GM12864 (cell line): ENCODE results near the gene B4GALT3.
A peak's percentile ranks its signal among the peaks of the same experiment; 100 is the strongest.
"Not testable (repeated sequence)": the region's sequence is repeated elsewhere in the genome, so short reads cannot be mapped to it uniquely, and the experiment has no call there.

Experiments
- DNase-seq: peaks from one replicate; pipeline ENCODE4 v3.0.0-alpha.2; 2011; ENCODE audit warnings: low read depth
- H3K4me3 ChIP-seq: 2 replicates; pipeline ENCODE4 v1.5.1; 2011; ENCODE audit warnings: mild to moderate bottlenecking, low read depth, low read length, control low read depth
- CTCF ChIP-seq: IDR thresholded peaks from 2 replicates; pipeline ENCODE4 v1.5.1; 2011; ENCODE audit warnings: low read depth, mild to moderate bottlenecking, moderate library complexity, low read length, control low read depth, inconsistent platforms; ENCODE audit errors: missing control alignments

The B4GALT3 gene

GRCh38 chr1:161177112-161177935, at the start of gene B4GALT3:
TSS of gene B4GALT3 (minus strand) at chr1:161177507. CDS start at chr1:161176060, 1,447 bp downstream.
- no peak for DNase-seq
- H3K4me3 ChIP-seq: peak within 1 kb of the TSS; percentile 67
- no peak for TF ChIP-seq CTCF

- no peak for DNase-seq
- TF ChIP-seq CTCF: no peak
- H3K4me3 ChIP-seq: peak overlapping the region; percentile 64
Measured at GRCh38 chr1:161226759-161227158, 49.5 kb upstream of the B4GALT3 start.

- peak overlapping the region; percentile 64 for H3K4me3 ChIP-seq
- DNase-seq: no peak
- TF ChIP-seq CTCF: no peak
Measured at GRCh38 chr1:161226320-161226711, 49.0 kb upstream of the B4GALT3 start.

- peak; percentile 99 for DNase-seq
- TF ChIP-seq CTCF: peak; percentile 70
- H3K4me3 ChIP-seq: peak within 1 kb of the TSS; percentile 64
Measured at GRCh38 chr1:161225534-161226319, 48.4 kb upstream of the B4GALT3 start, which contains the start of gene TOMM40L. TSS of gene TOMM40L (plus strand) at chr1:161226060. CDS start at chr1:161226490, 430 bp downstream.

GRCh38 chr1:161225178-161225533, 47.8 kb upstream of the B4GALT3 start:
- no peak for TF ChIP-seq CTCF
- no peak for DNase-seq
- no peak overlapping the region; the same call in 1 of the 2 replicates for H3K4me3 ChIP-seq

GRCh38 chr1:161224695-161225087, 47.4 kb upstream of the B4GALT3 start:
- H3K4me3 ChIP-seq, DNase-seq: not testable (repeated sequence)
